GM12891 (cell line): ENCODE results near the gene TCF7L1.

Source experiments
- DNase-seq: peaks from one replicate; pipeline ENCODE4 v3.0.0; 2011; ENCODE audit warnings: low spot score; ENCODE audit not compliant: insufficient read length
- FAIRE-seq: peaks from 2 replicates; lab custom pipeline; 2011; peaks lifted over from hg19 to GRCh38; lab: Jason Lieb, UNC
- PAX5 ChIP-seq: IDR thresholded peaks from 2 replicates; pipeline ENCODE4 v1.6.1; 2011; ENCODE audit warnings: low read length, moderate library complexity, mild to moderate bottlenecking; ENCODE audit not compliant: insufficient read depth, severe bottlenecking
- POLR2A ChIP-seq: IDR thresholded peaks from 2 replicates; pipeline ENCODE4 v1.6.1; 2011; ENCODE audit warnings: low read depth, low read length, control low read depth
- POLR2AphosphoS5 ChIP-seq: IDR thresholded peaks from 2 replicates; pipeline ENCODE4 v1.6.1; 2011; ENCODE audit warnings: low read depth, low read length, control low read depth
- POU2F2 ChIP-seq: IDR thresholded peaks from 2 replicates; pipeline ENCODE4 v1.6.1; 2011; ENCODE audit warnings: low read depth, mild to moderate bottlenecking, control low read depth, low read length, moderate library complexity
- SPI1 ChIP-seq: IDR thresholded peaks from 2 replicates; pipeline ENCODE4 v1.6.1; 2011; ENCODE audit warnings: low read depth, low read length, control low read depth
- TAF1 ChIP-seq: IDR thresholded peaks from 2 replicates; pipeline ENCODE4 v1.6.1; 2011; ENCODE audit warnings: low read depth, low read length, control low read depth

Gene TCF7L1

GRCh38 chr2:85235281-85235680, 102.1 kb downstream of the TCF7L1 start:
- no peak for DNase-seq
- TF ChIP-seq POU2F2 (no peak), SPI1 (no peak), TAF1 (no peak), PAX5 (no peak), POLR2A (no peak), POLR2AphosphoS5 (no peak)
- no peak for FAIRE-seq

- no peak for FAIRE-seq
- TF ChIP-seq SPI1 (no peak), POLR2A (no peak), TAF1 (no peak), POLR2AphosphoS5 (no peak), POU2F2 (no peak), PAX5 (no peak)
- DNase-seq, result no peak
These were observed 102.9 kb downstream of the TCF7L1 start for GRCh38 chr2:85236084-85236483.

- no peak for DNase-seq
- TF ChIP-seq TAF1 (no peak), SPI1 (no peak), POLR2A (no peak), POLR2AphosphoS5 (no peak), PAX5 (no peak), POU2F2 (no peak)
- no peak for FAIRE-seq
These were observed 104.8 kb downstream of the TCF7L1 start for GRCh38 chr2:85237849-85238565.

- DNase-seq (no peak), FAIRE-seq (no peak)
- no peak for TF ChIP-seq PAX5
- TF ChIP-seq TAF1, result no peak
- no peak for TF ChIP-seq POU2F2
- no peak for TF ChIP-seq POLR2A
These were observed 105.4 kb downstream of the TCF7L1 start for GRCh38 chr2:85238607-85239006.

GRCh38 chr2:85239102-85239501, 105.9 kb downstream of the TCF7L1 start:
- DNase-seq, result no peak
- no peak for FAIRE-seq
- TF ChIP-seq PAX5 (no peak), POLR2AphosphoS5 (no peak), TAF1 (no peak), POU2F2 (no peak), SPI1 (no peak), POLR2A (no peak)

GRCh38 chr2:85240055-85240454, 106.9 kb downstream of the TCF7L1 start:
- FAIRE-seq, result no peak

GRCh38 chr2:85242321-85242720, 109.1 kb downstream of the TCF7L1 start:
- TF ChIP-seq TAF1 (no peak), POU2F2 (no peak), SPI1 (no peak), POLR2AphosphoS5 (no peak), POLR2A (no peak), PAX5 (no peak)
- FAIRE-seq (no peak), DNase-seq (no peak)

More at GRCh38 chr2:85240055-85240454, 106.9 kb downstream of the TCF7L1 start:
- TF ChIP-seq SPI1 (no peak), POU2F2 (no peak), POLR2A (no peak), TAF1 (no peak), POLR2AphosphoS5 (no peak), PAX5 (no peak)
- no peak for DNase-seq

- DNase-seq (no peak), FAIRE-seq (no peak)
- TF ChIP-seq POLR2AphosphoS5 (no peak), POLR2A (no peak), TAF1 (no peak), PAX5 (no peak), POU2F2 (no peak), SPI1 (no peak)
These were observed 110.2 kb downstream of the TCF7L1 start for GRCh38 chr2:85243101-85244072.

GRCh38 chr2:85244828-85245227, 111.6 kb downstream of the TCF7L1 start:
- DNase-seq (no peak), FAIRE-seq (no peak)
- TF ChIP-seq POLR2AphosphoS5, result no peak
- TF ChIP-seq POLR2A, result no peak
- TF ChIP-seq TAF1, result no peak
- TF ChIP-seq SPI1, result no peak
- TF ChIP-seq PAX5, result no peak
- no peak for TF ChIP-seq POU2F2

- FAIRE-seq (no peak), DNase-seq (no peak)
These were observed 112.7 kb downstream of the TCF7L1 start for GRCh38 chr2:85245891-85246290.

More at GRCh38 chr2:85245891-85246290, 112.7 kb downstream of the TCF7L1 start:
- TF ChIP-seq POLR2A (no peak), POU2F2 (no peak), TAF1 (no peak), SPI1 (no peak), PAX5 (no peak), POLR2AphosphoS5 (no peak)
